GM20000 (cell line): ENCODE results near the gene SNN.
A peak's percentile ranks its signal among the peaks of the same experiment; 100 is the strongest.

Experiments
- DNase-seq: peaks from one replicate; pipeline ENCODE4 v3.0.0; 2012; ENCODE audit warnings: low spot score
- CTCF ChIP-seq: IDR thresholded peaks from 2 replicates; pipeline ENCODE4 v1.5.1; 2012; ENCODE audit warnings: mild to moderate bottlenecking, control low read depth; ENCODE audit errors: extremely low read depth, missing control alignments

Gene SNN

GRCh38 chr16:11640987-11641817 is 27.1 kb upstream of the SNN start:
- peak; percentile 57 for DNase-seq
- TF ChIP-seq CTCF, result peak; percentile 63

- DNase-seq, result no peak
- TF ChIP-seq CTCF, result no peak
Measured at GRCh38 chr16:11642765-11643116, 25.5 kb upstream of the SNN start.

- DNase-seq, result no peak
- no peak for TF ChIP-seq CTCF
Measured at GRCh38 chr16:11649276-11649675, 19.0 kb upstream of the SNN start.

GRCh38 chr16:11650641-11651591 is 17.3 kb upstream of the SNN start:
- TF ChIP-seq CTCF, result no peak
- DNase-seq, result no peak

- no peak for TF ChIP-seq CTCF
- no peak for DNase-seq
Measured at GRCh38 chr16:11651796-11652195, 16.5 kb upstream of the SNN start.

GRCh38 chr16:11655655-11656054 is 12.6 kb upstream of the SNN start:
- no peak for TF ChIP-seq CTCF
- no peak for DNase-seq

DNA sequence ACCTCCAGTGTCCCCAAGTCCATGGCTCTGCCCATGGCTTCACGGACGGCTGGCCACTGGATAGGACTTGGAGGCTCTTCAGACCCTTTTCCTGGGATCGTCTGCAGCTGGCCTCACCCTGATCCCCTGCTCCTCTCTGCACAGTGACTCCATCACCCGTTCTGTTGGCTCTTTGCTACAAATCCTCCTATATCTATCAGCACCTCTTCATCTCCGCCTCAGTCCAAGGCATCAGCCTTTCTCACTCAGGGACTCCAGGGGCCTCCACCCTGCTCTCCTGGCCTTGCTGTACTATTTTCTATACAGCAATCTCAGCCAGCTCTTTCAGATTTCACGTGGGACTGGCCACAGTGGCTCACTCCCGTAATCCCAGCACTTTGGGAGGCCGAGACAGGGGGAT is 10.7 kb upstream of the SNN start:
- DNase-seq, result no peak
- TF ChIP-seq CTCF, result no peak
